ENCODE results near the gene RBM4B.

- no peak for TF ChIP-seq CTCF (IDR thresholded peaks at IDR 0.05; ENCODE audit: insufficient read depth, low read depth, low read length)
- TF ChIP-seq EZH2 (IDR thresholded peaks at IDR 0.05; ENCODE audit: insufficient read depth, low read length): no peak
Measured at GRCh38 chr11:66713746-66714480, 36.2 kb upstream of the RBM4B start.

Data from astrocyte (in vitro differentiated cells and primary cell).